SK-N-SH treated with all-trans-retinoic acid at 6 μM for 48 hours (cell line): ENCODE measurements around the gene DCDC1.

Experiments used
- ATAC-seq: fragments of 200-7000 bp; cut with Tn5 transposase; 3 replicates; pipeline ENCODE4 v1.9.1; 2020; ENCODE audit warnings: mild to moderate bottlenecking, moderate library complexity
- ARNTL ChIP-seq: fragments of 450-650 bp; formaldehyde crosslinking; IDR thresholded peaks from 2 replicates; pipeline ENCODE4 v1.5.0; 2020; ENCODE audit warnings: low read depth, mild to moderate bottlenecking, moderate library complexity, borderline replicate concordance
- BACH2 ChIP-seq: fragments of 250-450 bp; sonication (Bioruptor Pico); IDR thresholded peaks from 2 replicates; pipeline ENCODE4 v1.9.0; 2021; ENCODE audit warnings: mild to moderate bottlenecking, borderline replicate concordance
- CREB5 ChIP-seq: fragments of 250-450 bp; sonication (Bioruptor Pico); IDR thresholded peaks from 2 replicates; pipeline ENCODE4 v1.5.1; 2020; ENCODE audit warnings: low read depth, mild to moderate bottlenecking, moderate library complexity
- CSDC2 ChIP-seq: fragments of 250-450 bp; sonication (Bioruptor Pico); IDR thresholded peaks from 2 replicates; pipeline ENCODE4 v1.5.0; 2020; ENCODE audit warnings: mild to moderate bottlenecking, moderate library complexity
- CSRNP3 ChIP-seq: fragments of 250-450 bp; sonication (Bioruptor Pico); IDR thresholded peaks from 2 replicates; pipeline ENCODE4 v1.5.1; 2021; ENCODE audit warnings: mild to moderate bottlenecking, moderate library complexity
- ESRRG ChIP-seq: fragments of 250-450 bp; sonication (Bioruptor Pico); IDR thresholded peaks from 2 replicates; pipeline ENCODE4 v1.6.1; 2021; ENCODE audit warnings: mild to moderate bottlenecking
- GLIS3 ChIP-seq: fragments of 250-450 bp; sonication (Bioruptor Pico); IDR thresholded peaks from 2 replicates; pipeline ENCODE4 v1.5.0; 2020; ENCODE audit warnings: mild to moderate bottlenecking, moderate library complexity
- ISL1 ChIP-seq: fragments of 250-450 bp; sonication (Bioruptor Pico); IDR thresholded peaks from 2 replicates; pipeline ENCODE4 v2.1.2; 2022; ENCODE audit warnings: mild to moderate bottlenecking, moderate library complexity
- OSR1 ChIP-seq: fragments of 250-450 bp; sonication (Bioruptor Pico); IDR thresholded peaks from 2 replicates; pipeline ENCODE4 v1.8.0; 2022; ENCODE audit warnings: moderate library complexity, mild to moderate bottlenecking, inconsistent platforms
- PATZ1 ChIP-seq: fragments of 250-450 bp; sonication (Bioruptor Pico); IDR thresholded peaks from 2 replicates; pipeline ENCODE4 v1.8.0; 2020; ENCODE audit warnings: mild to moderate bottlenecking, moderate library complexity, borderline replicate concordance
- POU6F1 ChIP-seq: fragments of 250-450 bp; sonication (Bioruptor Pico); IDR thresholded peaks from 2 replicates; pipeline ENCODE4 v1.8.0; 2021; ENCODE audit warnings: low read depth, mild to moderate bottlenecking, moderate library complexity, borderline replicate concordance
- RARB ChIP-seq: fragments of 250-450 bp; sonication (Bioruptor Pico); IDR thresholded peaks from 2 replicates; pipeline ENCODE4 v1.8.0; 2021; ENCODE audit warnings: mild to moderate bottlenecking, moderate library complexity
- SNAI2 ChIP-seq: fragments of 250-450 bp; sonication (Bioruptor Pico); IDR thresholded peaks from 2 replicates; pipeline ENCODE4 v1.5.0; 2020; ENCODE audit warnings: mild to moderate bottlenecking, moderate library complexity
- TCF4 ChIP-seq: fragments of 250-450 bp; sonication (Bioruptor Pico); IDR thresholded peaks from 2 replicates; pipeline ENCODE4 v1.8.0; 2021; ENCODE audit warnings: mild to moderate bottlenecking, moderate library complexity, borderline replicate concordance
- TOX ChIP-seq: fragments of 250-450 bp; sonication (Bioruptor Pico); IDR thresholded peaks from 2 replicates; pipeline ENCODE4 v1.8.0; 2021; ENCODE audit warnings: mild to moderate bottlenecking, moderate library complexity, borderline replicate concordance
- TSHZ2 ChIP-seq: fragments of 250-450 bp; sonication (Bioruptor Pico); IDR thresholded peaks from 2 replicates; pipeline ENCODE4 v1.5.0; 2020; ENCODE audit warnings: mild to moderate bottlenecking, moderate library complexity
- ZC3H10 ChIP-seq: fragments of 250-450 bp; sonication (Bioruptor Pico); IDR thresholded peaks from 2 replicates; pipeline ENCODE4 v1.5.1; 2021; ENCODE audit warnings: mild to moderate bottlenecking, moderate library complexity
- ZFP3 ChIP-seq: fragments of 250-450 bp; sonication (Bioruptor Pico); IDR thresholded peaks from 2 replicates; pipeline ENCODE4 v1.5.0; 2020; ENCODE audit warnings: mild to moderate bottlenecking, moderate library complexity
- ZFP30 ChIP-seq: fragments of 450-650 bp; formaldehyde crosslinking; IDR thresholded peaks from 2 replicates; pipeline ENCODE4 v1.5.0; 2022; ENCODE audit warnings: mild to moderate bottlenecking, moderate library complexity
- ZNF565 ChIP-seq: fragments of 450-650 bp; formaldehyde crosslinking; conservative IDR thresholded peaks from 2 replicates; pipeline ENCODE4 v1.5.0; 2020; ENCODE audit warnings: low read depth, mild to moderate bottlenecking, moderate library complexity
- ZNF70 ChIP-seq: fragments of 450-650 bp; formaldehyde crosslinking; IDR thresholded peaks from 2 replicates; pipeline ENCODE4 v1.5.0; 2020; ENCODE audit warnings: mild to moderate bottlenecking, moderate library complexity
- ZNF8 ChIP-seq: fragments of 450-650 bp; formaldehyde crosslinking; IDR thresholded peaks from 2 replicates; pipeline ENCODE4 v1.5.0; 2020; ENCODE audit warnings: mild to moderate bottlenecking, moderate library complexity

Gene DCDC1

GRCh38 chr11:30825723-30826122 lies 543.8 kb downstream of the DCDC1 start:
- no peak for TF ChIP-seq GLIS3
- no peak for TF ChIP-seq SNAI2 (CRISPR knock-in tag)
- no peak for TF ChIP-seq CSRNP3 (CRISPR knock-in tag)
- TF ChIP-seq ZFP30 = no peak
- no peak for TF ChIP-seq ZNF8 (CRISPR knock-in tag)
- no peak for TF ChIP-seq CSDC2
- TF ChIP-seq ISL1 (CRISPR knock-in tag) = no peak
- no peak for TF ChIP-seq TCF4 (CRISPR knock-in tag)
- no peak for TF ChIP-seq ZC3H10
- no peak for ATAC-seq

- ATAC-seq = no peak
- no peak for TF ChIP-seq ZNF8 (CRISPR knock-in tag)
- TF ChIP-seq RARB = no peak
- no peak for TF ChIP-seq ZFP30
- no peak for TF ChIP-seq TSHZ2 (CRISPR knock-in tag)
- TF ChIP-seq ESRRG (CRISPR knock-in tag) = no peak
- no peak for TF ChIP-seq BACH2 (CRISPR knock-in tag)
- no peak for TF ChIP-seq TOX (CRISPR knock-in tag)
- TF ChIP-seq PATZ1 (CRISPR knock-in tag) = no peak
These were observed 546.4 kb downstream of the DCDC1 start for GRCh38 chr11:30823119-30823518.

- ATAC-seq = no peak
- TF ChIP-seq PATZ1 (CRISPR knock-in tag) (no peak), ZNF565 (no peak), ZNF70 (no peak), OSR1 (CRISPR knock-in tag) (no peak), POU6F1 (CRISPR knock-in tag) (no peak), TCF4 (CRISPR knock-in tag) (no peak), BACH2 (CRISPR knock-in tag) (no peak), ESRRG (CRISPR knock-in tag) (no peak), SNAI2 (CRISPR knock-in tag) (no peak), ZFP3 (CRISPR knock-in tag) (no peak), CSRNP3 (CRISPR knock-in tag) (no peak), CREB5 (CRISPR knock-in tag) (no peak), TSHZ2 (CRISPR knock-in tag) (no peak), ZC3H10 (no peak), ARNTL (CRISPR knock-in tag) (no peak), ISL1 (CRISPR knock-in tag) (no peak), RARB (no peak), ZNF8 (CRISPR knock-in tag) (no peak), CSDC2 (no peak)
These were observed 548.0 kb downstream of the DCDC1 start for GRCh38 chr11:30821438-30821965.
